Peyer's patch (tissue), 4 donors: ENCODE measurements around the gene B3GNT5. TPM values are rescaled to one million over a fixed set of nuclear protein-coding genes. Genes with fewer than 3 reads are reported as not detected.

Experiments
- DNase-seq, 3 donors: peaks; one replicate each; pipeline ENCODE4 v3.0.0-alpha.2; 2017 to 2019
- H3K27ac ChIP-seq, 4 donors: fragments of 200-600 bp; sonication (generic); one replicate each; pipeline ENCODE4 v1.5.1; 2016 to 2019
- H3K27me3 ChIP-seq, 2 donors: fragments of 200-600 bp; sonication (generic); one replicate each; pipeline ENCODE4 v1.5.1; 2019
- H3K36me3 ChIP-seq, 3 donors: fragments of 200-600 bp; sonication (generic); one replicate each; pipeline ENCODE4 v1.5.1; 2016 to 2019
- H3K4me1 ChIP-seq, 4 donors: fragments of 200-600 bp; sonication (generic); one replicate each; pipeline ENCODE4 v1.5.1; 2016 to 2019
- H3K4me3 ChIP-seq, 4 donors: fragments of 200-600 bp; sonication (generic); 1 replicate in 3 of 4; 2 replicates in 1 of 4; pipeline ENCODE4 v1.5.1; 2016 to 2019; ENCODE audit warnings: mild to moderate bottlenecking in 1 of 4
- H3K9me3 ChIP-seq, 4 donors: fragments of 200-600 bp; sonication (generic); one replicate each; pipeline ENCODE4 v1.5.1; 2016 to 2019; ENCODE audit warnings: mild to moderate bottlenecking in 1 of 4
- CTCF ChIP-seq, 6 experiments: fragments of 450-650 bp in 4 of 6; fragments of 200-600 bp in 2 of 6; sonication (generic) in 1 of 6; IDR thresholded peaks; one replicate each; pipeline ENCODE4 v1.5.1; 2017 to 2019; ENCODE audit warnings: antibody characterized with exemption in 6 of 6, mild to moderate bottlenecking in 3 of 6, moderate library complexity in 1 of 6
- POLR2A ChIP-seq, 2 donors: fragments of 450-650 bp; IDR thresholded peaks; one replicate each; pipeline ENCODE4 v1.5.1; 2017; ENCODE audit warnings: antibody characterized with exemption in 2 of 2, mild to moderate bottlenecking in 2 of 2, moderate library complexity in 2 of 2
- total RNA-seq, 4 donors: library from RNA; depleted of rRNA; stranded (reverse); fragments of >200 nt; gene quantifications; one replicate each; pipeline ENCODE4 v1.1.0, GENCODE V29; 2016

Gene B3GNT5
- total RNA-seq, 4 donors from 2014 or later, result 15.7 to 66.2 (median 42.2) TPM

GRCh38 chr3:183244981-183245476 is 8.0 kb upstream of the B3GNT5 start:
- H3K27ac ChIP-seq, result peak overlapping the region in 3 of 4 donors; percentile 53 to 90 (median 79)
- no peaks in the 10 kb centered on the region for H3K36me3 ChIP-seq
- peak in 3 of 6 experiments; percentile 70 to 77 (median 70) for TF ChIP-seq CTCF (IDR thresholded peaks at IDR 0.05)
- peak; percentile 26 to 84 for TF ChIP-seq POLR2A (IDR thresholded peaks at IDR 0.05)
- peaks cover 0 to 4% (median 0%) of the 10 kb centered on the region in 4 donors for H3K4me1 ChIP-seq
- H3K4me3 ChIP-seq, result no peak overlapping the region
- peaks cover 0 to 17% (median 6%) of the 10 kb centered on the region in 4 donors for H3K9me3 ChIP-seq
- H3K27me3 ChIP-seq, result no peaks in the 10 kb centered on the region
- DNase-seq, result peak in 2 of 3 donors; percentile 73 to 74

GRCh38 chr3:183247011-183247589 is 6.0 kb upstream of the B3GNT5 start:
- Histone ChIP-seq H3K4me1 (peaks cover 0 to 4% (median 0%) of the 10 kb centered on the region in 4 donors), H3K36me3 (no peaks in the 10 kb centered on the region), H3K9me3 (peaks cover 0 to 11% (median 5%) of the 10 kb centered on the region in 4 donors), H3K4me3 (no peak overlapping the region), H3K27me3 (no peaks in the 10 kb centered on the region), H3K27ac (no peak overlapping the region)
- no peak for TF ChIP-seq CTCF (IDR thresholded peaks at IDR 0.05)
- TF ChIP-seq POLR2A (IDR thresholded peaks at IDR 0.05), result no peak
- DNase-seq, result no peak

GRCh38 chr3:183249006-183249718 is 3.9 kb upstream of the B3GNT5 start:
- TF ChIP-seq CTCF (IDR thresholded peaks at IDR 0.05), result no peak
- TF ChIP-seq POLR2A (IDR thresholded peaks at IDR 0.05), result no peak
- no peaks in the 10 kb centered on the region for H3K27me3 ChIP-seq
- no peak overlapping the region for H3K27ac ChIP-seq
- no peak overlapping the region for H3K4me3 ChIP-seq
- H3K9me3 ChIP-seq, result no peaks in the 10 kb centered on the region
- H3K36me3 ChIP-seq, result no peaks in the 10 kb centered on the region
- H3K4me1 ChIP-seq, result peaks cover 0 to 4% (median 0%) of the 10 kb centered on the region in 4 donors
- DNase-seq, result no peak

GRCh38 chr3:183252118-183252782 is 803 bp upstream of the B3GNT5 start:
- TF ChIP-seq POLR2A (IDR thresholded peaks at IDR 0.05) (no peak), CTCF (IDR thresholded peaks at IDR 0.05) (no peak)
- H3K27ac ChIP-seq, result peak overlapping the region in 3 of 4 donors; percentile 95 to 98 (median 97)
- no peak for DNase-seq
- H3K4me3 ChIP-seq, result peak overlapping the region in 2 of 4 donors; percentile 86 to 91
- no peaks in the 10 kb centered on the region for H3K36me3 ChIP-seq
- no peaks in the 10 kb centered on the region for H3K27me3 ChIP-seq
- H3K9me3 ChIP-seq, result no peaks in the 10 kb centered on the region
- peaks cover 0 to 4% (median 0%) of the 10 kb centered on the region in 4 donors for H3K4me1 ChIP-seq
